GM19395 (cell line): ENCODE data around the gene DDX39A.

Experiments used
- ATAC-seq: cut with Tn5 transposase; IDR thresholded peaks from one replicate; pipeline ENCODE4 v1.9.1; 2021; ENCODE audit warnings: mild to moderate bottlenecking, moderate library complexity; ENCODE audit not compliant: unreplicated experiment

Gene DDX39A

DNA sequence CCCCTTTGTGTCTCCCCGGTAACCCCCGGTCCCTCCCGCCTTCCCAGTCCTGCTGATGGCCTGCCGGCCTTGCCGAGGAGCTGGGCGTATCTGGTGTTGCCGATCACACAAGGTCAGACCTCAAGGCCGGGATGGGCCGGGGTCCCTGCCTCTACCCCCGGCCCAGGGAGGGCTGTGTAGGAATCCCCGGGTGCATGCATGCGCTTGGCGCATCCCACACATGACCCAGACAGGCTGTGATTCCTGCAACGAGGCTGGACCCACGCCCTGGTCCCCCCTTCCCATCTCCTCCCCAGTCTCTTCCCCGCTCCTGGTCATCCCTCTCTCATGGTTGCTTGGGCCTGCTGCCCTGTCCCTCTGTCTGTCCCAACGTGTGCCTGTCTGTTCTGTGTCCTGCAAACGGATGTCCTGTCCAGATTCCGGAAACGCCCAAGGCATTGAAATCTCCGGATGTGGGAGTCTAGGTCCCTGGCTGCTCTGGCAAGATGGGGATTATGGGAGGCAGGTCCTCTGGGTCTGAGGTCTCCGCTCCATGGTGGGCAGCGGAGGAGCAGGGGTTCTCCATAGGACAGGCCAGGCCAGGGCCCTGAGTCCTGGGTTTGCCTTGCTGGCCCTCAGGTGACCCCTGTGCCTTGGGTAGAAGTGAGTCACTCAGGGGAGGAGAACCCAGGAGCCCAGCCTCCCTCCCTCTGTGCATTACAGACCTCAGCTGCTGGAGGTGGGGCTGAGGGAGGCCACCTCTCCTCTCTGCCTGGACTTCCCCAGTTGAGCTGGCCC is 15.6 kb upstream of the DDX39A start:
- no peak for ATAC-seq

DNA sequence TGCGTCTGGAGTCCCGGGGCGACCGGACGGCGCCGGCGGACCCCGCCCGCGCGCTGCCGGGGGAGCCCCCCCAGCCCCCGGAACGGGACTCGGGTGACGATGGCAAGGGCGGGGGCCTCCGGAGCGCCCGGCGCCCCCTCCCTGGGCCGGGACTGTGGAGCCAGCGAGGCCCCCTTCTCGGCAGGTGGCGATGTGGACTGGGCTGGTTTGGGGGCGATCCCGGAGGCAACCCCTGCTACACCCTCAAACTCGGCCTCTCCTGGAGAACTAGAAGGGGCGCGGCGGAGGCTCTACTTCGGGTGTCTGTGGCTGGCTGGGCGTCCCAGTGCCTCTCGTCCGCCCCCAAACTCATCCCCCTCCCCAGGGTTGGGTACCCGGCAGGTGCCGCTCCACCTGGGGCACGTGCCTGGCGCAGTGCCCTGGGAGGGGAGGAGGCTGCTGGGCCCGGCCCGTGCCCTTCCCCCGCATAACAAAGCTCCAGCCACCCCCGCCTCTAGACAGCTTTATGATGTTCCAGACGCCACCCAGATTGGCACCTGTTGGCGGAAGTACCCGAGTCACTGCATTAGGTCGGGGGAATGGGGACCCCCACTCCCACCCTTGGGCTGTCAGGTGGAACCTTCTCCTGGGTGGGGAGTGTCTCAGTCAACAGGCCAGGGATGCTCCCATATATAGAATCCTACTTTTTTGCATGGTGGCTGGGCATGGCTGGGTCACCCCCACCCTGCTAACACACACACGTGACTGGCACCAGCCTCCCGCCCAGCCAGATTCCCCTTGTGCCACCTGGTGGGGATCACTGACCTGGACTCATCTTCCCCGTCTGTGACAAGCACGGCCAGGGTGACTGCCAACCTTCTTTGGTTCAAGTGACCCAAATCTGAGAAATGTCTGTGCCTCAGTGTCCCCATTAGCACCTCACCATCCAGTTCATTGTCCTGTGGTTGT is 14.7 kb upstream of the DDX39A start:
- no peak for ATAC-seq

- no peak for ATAC-seq
These were observed 13.8 kb upstream of the DDX39A start, which contains the start of gene PKN1 for GRCh38 chr19:14432791-14433553. TSS of gene PKN1 (plus strand) at chr19:14433306. CDS start at chr19:14433522, 216 bp downstream.

DNA sequence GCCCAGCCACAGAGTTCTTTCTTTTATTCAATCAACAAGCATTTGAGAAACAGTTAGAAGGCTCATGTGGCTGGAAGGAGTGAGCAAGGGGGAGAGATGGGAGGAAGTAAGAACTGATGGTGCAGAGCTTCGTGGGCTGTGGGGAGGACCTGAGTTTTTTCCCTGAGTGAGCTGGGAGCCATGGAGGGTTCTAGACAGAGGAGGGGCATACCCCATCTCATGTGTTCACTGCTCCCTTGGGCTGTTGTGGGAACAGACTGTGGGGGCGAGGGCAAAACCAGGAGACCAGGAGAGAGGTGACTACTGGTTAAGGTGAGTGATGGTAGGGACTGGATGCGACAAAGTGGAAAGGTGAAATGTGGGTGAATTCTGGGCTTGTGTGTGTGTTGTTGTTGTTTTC is 11.6 kb upstream of the DDX39A start:
- no peak for ATAC-seq

GRCh38 chr19:14428882-14429416 is 9.8 kb upstream of the DDX39A start:
- ATAC-seq = no peak

- ATAC-seq = no peak
These were observed 8.3 kb upstream of the DDX39A start for GRCh38 chr19:14427461-14427860.

DNA sequence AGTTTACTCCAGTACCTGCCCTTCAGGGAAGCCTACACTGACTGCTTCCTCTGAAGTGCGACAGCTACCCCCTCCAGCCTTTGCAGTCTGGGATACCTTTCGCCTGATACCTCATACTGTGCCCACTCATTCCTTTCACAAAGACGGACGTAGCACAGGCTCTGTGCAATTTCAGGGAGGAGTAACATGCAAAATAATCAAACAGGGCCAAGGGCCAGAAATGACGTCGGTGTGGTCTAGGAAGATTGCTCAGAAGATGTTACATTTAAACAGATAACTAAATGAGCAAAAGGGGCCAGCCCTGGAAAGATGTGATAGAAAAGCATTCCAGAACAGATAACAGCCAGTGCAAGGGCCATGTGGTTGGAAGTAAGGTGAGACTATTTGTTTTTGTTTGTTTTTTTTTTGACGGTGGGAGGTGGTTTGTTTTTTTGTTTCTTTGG is 6.6 kb upstream of the DDX39A start:
- no peak for ATAC-seq

DNA sequence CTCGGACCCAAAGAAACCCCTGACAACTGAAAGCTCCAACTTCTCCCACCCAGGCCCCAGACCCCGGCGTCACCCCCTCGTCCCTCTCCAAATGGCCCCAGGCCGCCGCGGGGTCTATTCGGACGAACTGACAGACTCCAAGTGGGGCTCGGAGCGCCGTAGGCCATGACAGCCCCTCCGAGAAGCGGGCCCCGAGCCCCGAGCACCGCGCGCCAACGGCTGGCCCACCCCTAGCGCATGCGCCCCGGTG is 360 bp downstream of the DDX39A start:
- peak; percentile 24 for ATAC-seq

GRCh38 chr19:14416817-14417231 is 2.3 kb downstream of the DDX39A start:
- no peak for ATAC-seq

DNA sequence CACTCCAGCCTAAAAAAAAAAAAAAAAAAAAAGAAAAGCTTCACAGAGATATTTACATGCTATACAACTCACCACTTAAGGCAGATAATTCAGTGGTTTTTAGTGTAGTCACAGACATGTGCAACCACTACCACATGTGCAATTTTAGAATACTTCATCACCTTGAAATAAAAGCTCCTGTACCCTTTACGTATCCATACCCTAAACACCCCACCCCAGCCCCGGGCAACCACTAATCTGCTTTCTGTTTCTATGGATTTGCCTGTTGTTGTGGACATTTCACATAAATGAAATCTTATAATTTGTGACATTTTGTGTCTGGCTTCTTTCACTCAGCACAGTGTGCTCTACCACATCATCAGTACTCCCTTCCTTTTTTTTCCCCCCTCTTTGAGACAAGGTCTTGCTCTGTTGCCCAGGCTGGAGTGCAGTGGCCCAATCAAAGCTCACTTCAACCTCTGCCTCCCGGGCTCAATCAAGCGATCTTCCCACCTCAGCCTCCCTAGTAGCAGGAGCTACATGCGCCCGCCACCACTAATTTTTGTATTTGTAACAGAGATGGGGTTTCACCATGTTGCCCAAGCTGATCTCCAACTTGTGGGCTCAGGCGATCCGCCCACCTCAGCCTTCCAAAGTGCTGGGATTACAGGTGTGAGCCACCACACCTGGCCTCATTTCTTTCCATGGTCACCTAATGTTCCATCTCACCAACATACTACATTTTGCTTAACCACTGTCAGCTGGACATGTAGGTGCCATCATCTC is 4.0 kb downstream of the DDX39A start:
- ATAC-seq = no peak

DNA sequence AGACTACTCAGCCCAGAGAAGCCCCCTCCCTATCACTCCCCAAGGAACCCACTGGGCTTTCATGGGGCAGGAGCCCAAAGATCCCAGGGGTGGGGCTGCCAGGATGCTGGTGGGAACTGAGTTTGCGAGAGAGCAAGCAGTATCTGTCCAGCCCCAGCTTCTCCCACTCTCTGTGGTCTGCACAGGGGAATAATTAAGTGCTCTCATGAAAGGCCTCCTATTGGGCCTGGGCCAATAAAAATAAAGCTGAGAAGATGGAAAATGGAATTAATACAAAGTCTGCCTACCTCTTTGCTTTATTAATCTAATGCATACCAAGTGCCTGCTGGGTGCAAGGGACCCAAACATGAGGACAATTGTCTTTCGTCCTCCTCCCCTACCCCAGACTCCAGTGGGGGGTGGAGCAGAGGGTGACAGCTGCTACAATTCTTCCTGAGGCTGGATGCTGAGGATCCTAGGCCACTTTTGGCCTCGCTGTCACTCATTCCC is 5.4 kb downstream of the DDX39A start:
- ATAC-seq = no peak

GRCh38 chr19:14412996-14413692 is 6.0 kb downstream of the DDX39A start:
- ATAC-seq = no peak

- no peak for ATAC-seq
These were observed 6.7 kb downstream of the DDX39A start for GRCh38 chr19:14412324-14412995.

DNA sequence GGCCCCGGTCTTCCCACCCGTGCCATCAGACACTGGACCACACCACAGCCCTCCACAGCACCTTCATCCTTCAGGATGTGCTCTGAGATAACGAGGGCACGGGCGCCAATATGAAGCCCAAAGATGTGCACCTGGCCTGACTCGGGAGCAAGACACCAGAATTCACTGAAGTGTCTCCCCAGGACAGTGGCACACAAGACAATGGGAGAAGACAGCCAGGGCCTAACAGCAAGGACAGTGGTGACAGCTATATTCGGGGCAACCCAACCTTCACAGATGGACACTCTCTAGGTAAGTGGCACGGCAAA is 7.2 kb downstream of the DDX39A start:
- no peak for ATAC-seq

- no peak for ATAC-seq
These were observed 7.8 kb downstream of the DDX39A start for GRCh38 chr19:14411161-14411937.

DNA sequence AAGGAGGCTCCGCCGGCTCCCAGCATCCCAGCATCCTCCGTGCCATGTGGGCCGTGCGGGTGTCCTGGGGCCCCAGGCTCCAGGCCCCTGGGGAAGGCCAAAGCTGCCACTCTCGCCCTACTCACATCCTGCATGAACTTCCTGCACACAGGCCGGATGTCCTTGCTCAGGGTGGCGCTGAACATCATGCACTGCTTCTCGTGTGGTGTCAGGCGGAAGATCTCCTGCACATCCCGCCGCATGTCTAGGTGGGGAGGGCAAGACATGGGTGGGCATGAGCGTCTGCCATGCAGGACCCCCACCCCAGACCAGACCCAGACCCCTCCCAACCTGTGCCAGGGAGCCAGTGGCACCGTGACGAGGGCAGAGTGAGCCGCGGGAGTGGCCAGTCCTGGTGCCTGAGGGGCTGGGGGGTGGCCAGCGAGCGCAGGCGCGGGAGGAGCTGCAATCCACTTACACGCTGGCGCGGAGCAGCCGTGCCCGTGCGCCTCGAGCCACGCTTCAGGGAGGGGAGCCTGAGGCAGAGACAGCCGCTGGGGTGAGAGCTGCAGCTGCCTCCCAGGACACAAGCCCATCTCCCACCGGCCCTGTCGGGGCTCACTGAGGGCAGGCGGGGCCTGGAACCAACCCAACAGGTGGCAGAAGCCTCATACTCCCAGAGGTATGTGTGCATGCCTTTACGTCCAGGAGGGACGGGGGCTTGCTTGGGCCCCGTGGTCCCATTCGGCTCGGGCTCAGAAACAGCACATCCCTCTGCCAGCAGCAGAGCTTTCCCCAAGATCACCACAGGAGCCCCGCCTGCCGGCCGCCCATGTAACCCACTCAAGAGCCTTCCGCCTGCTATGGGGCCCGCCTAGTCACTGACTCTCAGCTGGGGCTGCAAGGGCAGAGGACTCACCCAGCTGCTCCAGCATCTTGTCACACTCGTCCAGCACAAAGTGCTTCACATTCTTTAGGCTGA is 8.8 kb downstream of the DDX39A start:
- no peak for ATAC-seq
